ENCODE results near the gene TAF5L.

TAF5L gene

DNA sequence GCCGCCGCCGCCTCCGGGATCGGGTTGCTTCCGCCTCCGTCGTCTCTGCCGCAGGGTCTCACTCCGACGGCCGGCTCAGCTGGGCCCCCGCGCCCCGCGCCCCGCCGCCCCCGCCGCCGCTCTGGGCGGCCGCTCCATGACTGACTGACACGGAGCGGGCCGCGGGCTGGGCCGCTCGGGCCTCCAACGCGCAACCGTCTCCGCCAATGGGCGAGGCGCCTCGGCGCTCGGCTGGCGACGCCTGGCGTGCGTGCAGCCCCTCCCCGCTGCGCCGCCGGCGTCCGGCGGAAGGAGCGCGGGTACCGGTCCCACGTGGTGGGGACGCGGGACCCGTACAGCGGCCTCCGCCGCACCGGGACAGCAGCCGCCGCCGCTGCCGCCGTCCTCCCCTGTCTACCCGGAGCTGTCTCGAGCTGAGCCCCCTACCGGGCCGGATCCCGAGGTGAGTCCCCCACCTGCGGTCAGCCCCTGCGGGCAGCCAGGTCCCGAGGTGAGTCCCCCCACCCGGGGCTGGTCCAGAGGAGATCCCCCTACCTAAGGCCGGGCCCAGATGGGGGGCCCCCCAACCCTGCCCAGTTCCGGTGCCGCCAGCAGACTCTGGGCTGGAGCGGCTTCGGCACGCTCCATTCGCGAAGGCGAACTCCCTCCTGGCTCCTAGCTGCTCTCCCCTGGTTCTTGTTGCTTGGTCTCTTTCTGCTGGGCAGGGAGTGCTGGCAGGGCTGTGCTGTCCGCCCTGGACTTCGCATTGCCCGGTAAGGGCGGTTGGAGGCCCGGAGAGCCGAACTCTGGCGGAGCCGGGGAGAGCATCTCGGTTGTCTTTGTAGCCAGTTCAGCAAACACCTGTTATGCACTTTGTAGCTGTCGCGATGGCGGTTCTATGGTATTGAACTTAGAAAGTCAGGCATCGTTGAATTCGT is at the start of gene TAF5L, which contains the start of gene URB2:
Gene TAF5L (minus strand): TSS at position 208 of the 917 bp plus-strand sequence. CDS start 11,640 bp downstream, outside the sequence.
Gene URB2 (plus strand): TSS at position 333 of the 917 bp plus-strand sequence. CDS start 1,387 bp downstream, outside the sequence.
- TF ChIP-seq CTCF (IDR thresholded peaks at IDR 0.05; ENCODE audit: borderline replicate concordance, insufficient read depth, low read depth, low read length) = no peak
- H3K4me3 ChIP-seq (ENCODE audit: low read depth, low read length) = peak within 1 kb of the TSS; percentile 99

DNA sequence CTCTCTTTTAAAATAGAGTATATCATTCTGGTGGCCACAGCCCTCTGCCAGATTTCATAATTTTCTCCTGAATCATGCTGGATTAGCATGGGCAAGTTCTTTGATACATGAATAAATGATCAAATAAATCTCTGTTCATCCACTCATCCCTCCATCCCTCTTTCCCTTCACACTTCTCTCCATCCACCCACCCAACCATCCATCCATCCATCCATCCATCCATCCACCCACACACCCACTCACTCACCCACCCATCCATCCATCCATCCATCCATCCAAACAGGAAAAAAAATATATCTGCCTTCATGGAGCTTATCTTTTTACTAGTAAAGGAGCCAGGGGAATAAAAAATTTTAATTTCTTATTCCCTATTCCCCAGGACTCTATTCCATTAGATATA is 49.5 kb upstream of the TAF5L start:
- TF ChIP-seq CTCF (IDR thresholded peaks at IDR 0.05; ENCODE audit: borderline replicate concordance, insufficient read depth, low read depth, low read length) = no peak
- no peak overlapping the region for H3K4me3 ChIP-seq (ENCODE audit: low read depth, low read length)

GRCh38 chr1:229674042-229674441 is 48.1 kb upstream of the TAF5L start:
- no peak overlapping the region for H3K4me3 ChIP-seq (ENCODE audit: low read depth, low read length)
- TF ChIP-seq CTCF (IDR thresholded peaks at IDR 0.05; ENCODE audit: borderline replicate concordance, insufficient read depth, low read depth, low read length) = no peak

- no peak for TF ChIP-seq CTCF (IDR thresholded peaks at IDR 0.05; ENCODE audit: borderline replicate concordance, insufficient read depth, low read depth, low read length)
Observed at GRCh38 chr1:229672246-229672645, 46.3 kb upstream of the TAF5L start.

GRCh38 chr1:229671310-229671709 is 45.4 kb upstream of the TAF5L start:
- no peak for TF ChIP-seq CTCF (IDR thresholded peaks at IDR 0.05; ENCODE audit: borderline replicate concordance, insufficient read depth, low read depth, low read length)
- H3K4me3 ChIP-seq (ENCODE audit: low read depth, low read length) = no peak overlapping the region

More at GRCh38 chr1:229672246-229672645, 46.3 kb upstream of the TAF5L start:
- H3K4me3 ChIP-seq (ENCODE audit: low read depth, low read length) = no peak overlapping the region

DNA sequence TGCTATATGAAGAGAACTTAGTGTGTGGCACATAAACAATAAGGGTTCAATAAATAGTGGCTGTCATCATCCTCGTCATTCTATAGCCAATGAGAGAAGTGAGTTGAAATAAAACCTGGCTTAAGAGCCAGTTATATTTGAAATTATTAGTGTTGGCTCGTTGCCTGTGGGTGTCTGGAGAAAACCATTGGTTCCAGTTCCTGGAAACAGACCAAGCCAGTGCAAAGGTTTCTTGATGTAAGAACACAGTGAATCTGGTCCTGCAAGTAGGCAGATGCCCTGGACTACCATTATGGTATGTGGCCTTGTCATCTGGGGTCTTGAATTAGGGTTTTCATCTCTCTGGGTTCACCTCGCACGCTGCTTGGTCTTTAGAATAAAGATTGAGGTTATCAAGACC is 43.4 kb upstream of the TAF5L start:
- no peak for TF ChIP-seq CTCF (IDR thresholded peaks at IDR 0.05; ENCODE audit: borderline replicate concordance, insufficient read depth, low read depth, low read length)
- no peak overlapping the region for H3K4me3 ChIP-seq (ENCODE audit: low read depth, low read length)

DNA sequence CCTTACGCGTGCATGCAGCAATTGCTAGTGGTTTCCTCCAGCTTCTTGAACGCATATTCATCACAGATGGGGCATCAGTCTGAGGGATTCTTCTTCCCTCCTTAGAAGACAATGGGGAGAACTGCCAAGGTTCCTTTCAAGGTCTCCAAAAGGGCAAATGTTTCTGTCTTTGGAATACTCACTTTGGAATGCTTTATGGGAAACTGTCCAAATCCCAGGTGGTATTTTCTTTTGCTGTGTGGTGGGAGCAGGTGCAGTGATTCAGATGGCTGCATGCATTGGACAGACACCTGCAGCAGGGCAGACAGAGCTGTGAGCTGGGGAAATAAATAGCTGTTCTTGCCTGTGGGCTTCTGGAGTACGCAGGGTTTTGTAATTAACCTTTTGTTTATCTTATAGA is 40.7 kb upstream of the TAF5L start:
- no peak for TF ChIP-seq CTCF (IDR thresholded peaks at IDR 0.05; ENCODE audit: borderline replicate concordance, insufficient read depth, low read depth, low read length)
- H3K4me3 ChIP-seq (ENCODE audit: low read depth, low read length) = no peak overlapping the region
